Ramos (cell line): Measurements from ENCODE around the gene HECTD2.
"Not testable (repeated sequence)": the region's sequence is repeated elsewhere in the genome, so short reads cannot be mapped to it uniquely, and the experiment has no call there.

ENCODE experiments used
- in situ Hi-C: fragments of 300-500 bp; cut with MboI; formaldehyde crosslinking; loops from one replicate; pipeline ENCODE4 v1.14.3; 2022; ENCODE audit warnings: low sequenced_read_pairs; ENCODE audit not compliant: unreplicated experiment

HECTD2 gene

DNA sequence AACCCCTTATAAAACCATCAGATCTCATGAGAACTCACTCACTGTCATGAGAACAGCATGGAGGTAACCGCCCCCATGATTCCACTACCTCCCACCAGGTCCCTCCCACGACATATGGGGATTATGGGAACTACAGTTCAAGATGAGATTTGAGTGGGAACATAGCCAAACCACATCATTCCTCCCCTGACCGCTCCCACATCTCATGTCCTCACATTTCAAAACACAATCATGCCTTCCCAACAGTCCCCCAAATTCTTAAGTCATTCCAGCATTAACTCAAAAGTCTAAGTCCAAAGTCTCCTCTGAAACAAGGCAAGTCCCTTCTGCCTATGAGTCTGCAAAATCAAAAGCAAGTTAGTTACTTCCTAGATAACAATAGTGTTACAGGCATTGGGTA is 150.7 kb downstream of the HECTD2 start:
- in situ Hi-C loops, result not testable (repeated sequence)

DNA sequence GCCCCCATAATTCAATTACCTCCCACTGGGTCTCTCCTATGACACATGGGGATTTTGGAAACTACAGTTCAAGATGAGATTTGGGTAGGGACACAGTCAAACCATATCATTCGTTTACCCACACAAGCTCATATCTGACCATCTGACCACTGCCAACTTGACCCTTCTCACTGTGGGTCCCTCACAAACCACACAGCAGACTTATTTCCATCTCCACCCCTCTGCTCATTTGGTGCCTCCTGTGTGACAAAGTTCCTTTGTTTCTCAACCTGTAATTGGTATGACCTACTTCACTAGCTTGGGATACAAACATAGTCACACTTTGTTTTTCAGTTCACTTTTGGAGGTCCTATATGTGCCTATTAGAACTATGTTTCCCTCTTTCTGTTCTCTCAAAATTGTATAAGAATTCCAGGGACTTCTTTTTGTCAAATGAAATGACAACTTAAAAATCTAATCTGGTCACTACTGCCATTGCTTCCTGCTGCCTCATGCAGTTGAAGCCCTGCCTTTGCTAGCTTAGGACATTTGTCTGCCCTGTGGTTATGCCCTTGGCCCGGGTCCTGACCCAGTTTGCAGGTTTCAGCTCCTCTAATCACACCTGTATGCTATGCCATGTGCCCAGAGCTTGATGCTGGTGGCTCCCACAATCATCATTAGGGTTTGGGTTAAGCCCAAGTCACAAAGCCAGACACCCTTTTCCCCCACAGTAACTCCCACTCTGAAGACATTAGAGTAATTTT is 152.9 kb downstream of the HECTD2 start:
- in situ Hi-C loops, result no loop called here

DNA sequence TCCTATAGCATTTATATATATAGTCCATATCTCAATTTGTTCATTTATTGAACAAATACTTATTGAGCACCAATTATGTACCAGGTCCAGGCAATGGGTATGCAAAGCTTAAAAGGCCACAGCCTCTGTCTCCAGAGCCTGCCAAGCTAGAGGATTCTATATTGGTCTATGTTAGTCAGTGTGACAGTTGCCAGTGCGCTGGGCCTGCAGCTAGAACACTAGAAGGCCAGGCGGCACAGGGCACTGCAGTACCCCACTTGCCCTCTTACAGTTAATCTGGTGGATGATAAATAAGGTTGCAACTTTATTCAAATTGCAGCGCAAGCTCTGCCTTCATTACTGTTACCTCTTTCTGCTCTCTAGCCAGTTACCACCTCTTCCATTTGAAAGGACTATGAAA is 153.9 kb downstream of the HECTD2 start:
- in situ Hi-C loops, result no loop called here
